Sigmoid colon (tissue), 4 donors: ENCODE results near the gene LMAN2L.

ENCODE experiments used
- EP300 ChIP-seq, 4 donors: sonication (generic); formaldehyde crosslinking; IDR thresholded peaks; one replicate each; pipeline ENCODE4 v1.6.1; 2017; ENCODE audit warnings: antibody characterized with exemption in 4 of 4
- POLR2AphosphoS5 ChIP-seq, 4 donors: sonication (generic); formaldehyde crosslinking; IDR thresholded peaks; one replicate each; pipeline ENCODE4 v1.6.1; 2017; ENCODE audit warnings: antibody characterized with exemption in 4 of 4
- TF ChIP-seq, protein P1 (sequence below), 4 experiments: fragments of 450-650 bp in 3 of 4; fragments of 200-600 bp in 1 of 4; IDR thresholded peaks; one replicate each; pipeline ENCODE4 v1.5.1; 2016 to 2019; ENCODE audit warnings: antibody characterized with exemption in 4 of 4, mild to moderate bottlenecking in 3 of 4, moderate library complexity in 2 of 4

DNA sequence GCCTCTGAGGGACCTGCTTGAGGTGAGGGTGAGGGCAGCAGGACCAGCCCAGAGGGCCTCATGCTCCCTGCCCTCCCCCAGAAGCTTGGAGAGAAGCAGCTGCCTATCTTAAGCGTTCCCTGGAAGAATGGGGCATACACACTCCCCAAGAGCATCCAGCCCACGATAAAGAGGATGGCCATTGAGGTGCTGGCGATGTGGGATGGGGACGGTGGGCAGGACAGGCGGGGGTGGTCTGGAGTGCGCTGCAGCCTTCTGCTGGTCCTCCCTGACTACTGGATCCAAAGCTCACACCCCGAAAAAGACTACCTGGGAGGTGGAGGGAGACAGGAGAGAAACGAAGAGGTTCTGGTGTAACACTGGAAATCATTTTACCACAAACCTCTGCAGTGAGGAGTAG is 45.6 kb downstream of the LMAN2L start:
- TF ChIP-seq, protein P1, sequence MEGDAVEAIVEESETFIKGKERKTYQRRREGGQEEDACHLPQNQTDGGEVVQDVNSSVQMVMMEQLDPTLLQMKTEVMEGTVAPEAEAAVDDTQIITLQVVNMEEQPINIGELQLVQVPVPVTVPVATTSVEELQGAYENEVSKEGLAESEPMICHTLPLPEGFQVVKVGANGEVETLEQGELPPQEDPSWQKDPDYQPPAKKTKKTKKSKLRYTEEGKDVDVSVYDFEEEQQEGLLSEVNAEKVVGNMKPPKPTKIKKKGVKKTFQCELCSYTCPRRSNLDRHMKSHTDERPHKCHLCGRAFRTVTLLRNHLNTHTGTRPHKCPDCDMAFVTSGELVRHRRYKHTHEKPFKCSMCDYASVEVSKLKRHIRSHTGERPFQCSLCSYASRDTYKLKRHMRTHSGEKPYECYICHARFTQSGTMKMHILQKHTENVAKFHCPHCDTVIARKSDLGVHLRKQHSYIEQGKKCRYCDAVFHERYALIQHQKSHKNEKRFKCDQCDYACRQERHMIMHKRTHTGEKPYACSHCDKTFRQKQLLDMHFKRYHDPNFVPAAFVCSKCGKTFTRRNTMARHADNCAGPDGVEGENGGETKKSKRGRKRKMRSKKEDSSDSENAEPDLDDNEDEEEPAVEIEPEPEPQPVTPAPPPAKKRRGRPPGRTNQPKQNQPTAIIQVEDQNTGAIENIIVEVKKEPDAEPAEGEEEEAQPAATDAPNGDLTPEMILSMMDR (IDR thresholded peaks at IDR 0.05), result no peak
- TF ChIP-seq POLR2AphosphoS5 (IDR thresholded peaks at IDR 0.05), result no peak
- no peak for TF ChIP-seq EP300 (IDR thresholded peaks at IDR 0.05)
